HepG2 (cell line): ENCODE results near the gene ABCC1. TPM values are rescaled to one million over a fixed set of nuclear protein-coding genes. Genes with fewer than 3 reads are reported as not detected.

ENCODE experiments used
- ATAC-seq: fragments of 200-7000 bp; cut with Tn5 transposase; 3 replicates; pipeline ENCODE4 v1.9.1; 2020; ENCODE audit warnings: mild to moderate bottlenecking, moderate library complexity
- BruUV-seq: library from RNA; stranded (reverse); fragments of 400-500 nt; replicated peaks from 2 replicates; lab custom pipeline; 2021; lab: Mats Ljungman, UMichigan
- CTCF ChIA-PET: fragments of 300-600 bp; formaldehyde crosslinking; extraction: SDS; loops from one replicate; lab custom pipeline; 2021; ENCODE audit warnings: low total read pairs, inconsistent platforms, low intra/inter-chr PET ratio; lab: Yijun Ruan, JAX
- POLR2A ChIA-PET: fragments of 350-600 bp; sonication (Branson Sonifier 250); formaldehyde crosslinking; loops from one replicate; lab custom pipeline; 2020; ENCODE audit warnings: antibody characterized with exemption, inconsistent platforms; lab: Yijun Ruan, JAX
- DNase-seq: peaks from one replicate; pipeline ENCODE4 v3.0.0-alpha.2; 2015; ENCODE audit warnings: low spot score
- FAIRE-seq: peaks from 3 replicates; lab custom pipeline; 2011; peaks lifted over from hg19 to GRCh38; lab: Jason Lieb, UNC
- H2AFZ ChIP-seq: one replicate; pipeline ENCODE4 v1.6.1; 2011; ENCODE audit warnings: low read length, inconsistent platforms
- H3K27ac ChIP-seq: fragments of 300-600 bp; 3 replicates; pipeline ENCODE4 v1.8.0; 2011; ENCODE audit warnings: mixed run types, mild to moderate bottlenecking, mixed read lengths, low read length, inconsistent platforms; ENCODE audit not compliant: insufficient read depth; ENCODE audit errors: extremely low read length
- H3K27me3 ChIP-seq, 2 experiments: fragments of 200-600 bp in 1 of 2; 2 replicates in 1 of 2; 3 replicates in 1 of 2; pipeline versions ENCODE4 v1.6.0 to v1.8.0; 2011; ENCODE audit warnings: low read length in 2 of 2, mild to moderate bottlenecking in 2 of 2, moderate library complexity in 2 of 2, inconsistent platforms in 1 of 2; ENCODE audit not compliant: insufficient read depth in 2 of 2, control insufficient read depth in 1 of 2
- H3K36me3 ChIP-seq, 2 experiments: fragments of 200-600 bp in 1 of 2; replicated peaks in 1 of 2; 2 replicates in 1 of 2; 3 replicates in 1 of 2; pipeline versions ENCODE4 v1.5.1 to v1.8.0; 2011; ENCODE audit warnings: low read length in 2 of 2, inconsistent platforms in 1 of 2; ENCODE audit not compliant: insufficient read depth in 2 of 2, control insufficient read depth in 1 of 2
- H3K4me1 ChIP-seq: 2 replicates; pipeline ENCODE4 v1.5.1; 2012; ENCODE audit warnings: low read length, inconsistent platforms; ENCODE audit not compliant: insufficient read depth
- H3K4me2 ChIP-seq: 2 replicates; pipeline ENCODE4 v1.6.0; 2011; ENCODE audit warnings: low read depth, low read length, inconsistent platforms
- H3K4me3 ChIP-seq, 3 experiments: fragments of 200-600 bp in 1 of 3; sonication (generic), shearing (Covaris generic) in 1 of 3; replicated peaks in 1 of 3; 2 replicates each; pipeline ENCODE4 v1.5.1; 2011 to 2016; ENCODE audit warnings: low read length in 3 of 3, inconsistent platforms in 2 of 3, low read depth in 2 of 3, mild to moderate bottlenecking in 2 of 3, control low read depth in 1 of 3, mixed read lengths in 1 of 3; ENCODE audit not compliant: insufficient read depth in 1 of 3
- H3K79me2 ChIP-seq: one replicate; pipeline ENCODE4 v1.6.1; 2011; ENCODE audit warnings: low read length, inconsistent platforms; ENCODE audit not compliant: insufficient read depth
- H3K9ac ChIP-seq: 2 replicates; pipeline ENCODE4 v1.6.0; 2011; ENCODE audit warnings: mild to moderate bottlenecking, low read depth, low read length, inconsistent platforms; ENCODE audit not compliant: insufficient read depth
- H3K9me3 ChIP-seq: 2 replicates; pipeline ENCODE4 v1.5.1; 2012; ENCODE audit warnings: mild to moderate bottlenecking, low read length
- H4K20me1 ChIP-seq: 2 replicates; pipeline ENCODE4 v1.6.0; 2011; ENCODE audit warnings: inconsistent platforms, mild to moderate bottlenecking, low read length, moderate library complexity; ENCODE audit not compliant: insufficient read depth
- AGO1 ChIP-seq: fragments of 200-400 bp; formaldehyde crosslinking; IDR thresholded peaks from 2 replicates; pipeline ENCODE4 v1.6.1; 2017; ENCODE audit warnings: mild to moderate bottlenecking, low read depth, low read length, moderate library complexity; ENCODE audit not compliant: poor library complexity, severe bottlenecking
- AGO2 ChIP-seq: fragments of 200-400 bp; formaldehyde crosslinking; optimal IDR thresholded peaks from 2 replicates; pipeline ENCODE3; 2017; ENCODE audit warnings: mild to moderate bottlenecking, low read depth, low read length, moderate library complexity
- CHD2 ChIP-seq: IDR thresholded peaks from 2 replicates; pipeline ENCODE4 v1.6.1; 2011; ENCODE audit warnings: low read depth, low read length, improper control_type of control experiment
- EED ChIP-seq: sonication (generic); formaldehyde crosslinking; IDR thresholded peaks from 2 replicates; pipeline ENCODE4 v1.5.0; 2020; ENCODE audit warnings: mild to moderate bottlenecking, missing genetic modification reagents
- GTF2F1 ChIP-seq: fragments of 150-350 bp; IDR thresholded peaks from 2 replicates; pipeline ENCODE4 v1.6.1; 2014; ENCODE audit warnings: low read length
- MAZ ChIP-seq, 2 experiments: sonication (generic) in 1 of 2; formaldehyde crosslinking in 1 of 2; IDR thresholded peaks; 2 replicates each; pipeline versions ENCODE4 v1.5.0 to v1.6.1; 2012 to 2020; ENCODE audit warnings: low read depth in 2 of 2, mild to moderate bottlenecking in 2 of 2, borderline replicate concordance in 1 of 2, improper control_type of control experiment in 1 of 2, low read length in 1 of 2, missing genetic modification reagents in 1 of 2, moderate library complexity in 1 of 2
- MTA1 ChIP-seq: sonication (generic); formaldehyde crosslinking; IDR thresholded peaks from 2 replicates; pipeline ENCODE4 v1.4.0; 2020; ENCODE audit warnings: missing genetic modification reagents, mild to moderate bottlenecking, borderline replicate concordance
- RBFOX2 ChIP-seq: fragments of 200-400 bp; formaldehyde crosslinking; IDR thresholded peaks from 2 replicates; pipeline ENCODE4 v1.6.1; 2017; ENCODE audit warnings: low read depth, mild to moderate bottlenecking, low read length
- RBM22 ChIP-seq: fragments of 200-400 bp; formaldehyde crosslinking; optimal IDR thresholded peaks from 2 replicates; pipeline ENCODE3; 2017; ENCODE audit warnings: mild to moderate bottlenecking, low read length, moderate library complexity
- RXRA ChIP-seq: sonication (generic); formaldehyde crosslinking; IDR thresholded peaks from 2 replicates; pipeline ENCODE4 v1.5.1; 2020; ENCODE audit warnings: missing genetic modification reagents
- TARDBP ChIP-seq: sonication (generic); formaldehyde crosslinking; IDR thresholded peaks from 2 replicates; pipeline ENCODE4 v1.8.0; 2022; ENCODE audit warnings: mild to moderate bottlenecking, missing genetic modification reagents
- ZMYM4 ChIP-seq: sonication (generic); formaldehyde crosslinking; IDR thresholded peaks from 2 replicates; pipeline ENCODE4 v1.8.1; 2023; ENCODE audit warnings: mild to moderate bottlenecking, missing genetic modification reagents
- ZNF335 ChIP-seq: sonication (generic); formaldehyde crosslinking; IDR thresholded peaks from 2 replicates; pipeline ENCODE4 v1.4.0; 2020; ENCODE audit warnings: missing genetic modification reagents
- ZNF660 ChIP-seq: sonication (generic); formaldehyde crosslinking; IDR thresholded peaks from 2 replicates; pipeline ENCODE4 v1.5.1; 2020; ENCODE audit warnings: mild to moderate bottlenecking, low read depth, missing genetic modification reagents, borderline replicate concordance
- WGBS: methylation state at CpG from one replicate; pipeline ENCODE4 v1.1.6; 2017; ENCODE audit warnings: low lambda C conversion rate; 5-methylcytosine and 5-hydroxymethylcytosine counted together
- in situ Hi-C: cut with HindIII; loops from 2 replicates; pipeline ENCODE4 v1.10.0; 2017; ENCODE audit warnings: low pct_unique_long_range_greater_than_20kb; ENCODE audit not compliant: extremely low pct_ligation_motif_present
- intact Hi-C: fragments of 100-400 bp; cut with micrococcal nuclease; formaldehyde crosslinking; loops from one replicate; pipeline ENCODE4 v1.10.0; 2022; ENCODE audit not compliant: unreplicated experiment
- polyA plus RNA-seq, 8 experiments: library from polyadenylated mRNA; depleted of rRNA in 3 of 8; stranded (reverse) in 7 of 8; unstranded in 1 of 8; fragments of >200 nt; fragmentation: Illumina TruSeq in 4 of 8; extraction: Trizol in 4 of 8; gene quantifications; 2 replicates each; pipeline versions ENCODE4 v1.2.1 to v1.2.3, GENCODE V29; 2011 to 2016; ENCODE audit warnings: low read depth in 4 of 8, missing spikeins in 1 of 8, mixed read lengths in 1 of 8; ENCODE audit not compliant: insufficient read depth in 1 of 8
- total RNA-seq, 5 experiments: library from RNA; depleted of rRNA; stranded (reverse); fragments of >200 nt; fragmentation: Illumina TruSeq; extraction: Trizol; gene quantifications; 2 replicates each; pipeline ENCODE4 v1.2.3, GENCODE V29; 2016; ENCODE audit warnings: low read depth in 1 of 5
- TF ChIP-seq, protein P1 (sequence below): sonication (generic); formaldehyde crosslinking; IDR thresholded peaks from 2 replicates; pipeline ENCODE4 v1.4.0; 2020; ENCODE audit warnings: mild to moderate bottlenecking, missing genetic modification reagents

Gene ABCC1
- total and polyA plus RNA-seq, 2 of the 13 experiments (the other 11 are each of a cell fraction or from before 2014, with no cell fraction given): 13.0 to 30.6 TPM

DNA sequence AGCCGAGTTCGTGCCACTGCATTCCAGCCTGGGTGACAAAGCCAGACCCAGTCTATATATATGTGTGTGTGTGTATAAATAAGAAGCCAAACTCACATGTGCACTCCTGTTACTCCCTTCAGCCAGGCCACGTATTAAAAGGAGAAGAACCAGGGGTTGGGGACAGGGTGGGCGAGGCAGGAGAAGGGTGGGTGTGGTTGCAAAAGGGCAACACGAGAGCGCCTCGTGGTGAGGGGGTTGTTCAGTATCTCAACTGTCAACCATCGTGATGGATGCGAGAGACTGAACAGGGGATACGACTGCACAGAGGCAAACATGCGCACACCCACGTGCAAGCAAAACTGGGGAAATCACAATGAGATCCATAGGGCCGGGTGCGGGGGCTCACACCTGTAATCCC lies 219.0 kb downstream of the ABCC1 start (continued):
- TF ChIP-seq MAZ (IDR thresholded peaks at IDR 0.05; ENCODE audit: borderline replicate concordance, low read depth, low read length) (no peak), MAZ (CRISPR knock-in tag; IDR thresholded peaks at IDR 0.05; ENCODE audit: low read depth) (0 out of 2 replicates have a peak, but pooled peaks have one; percentile 28), EED (peak; percentile 46; the same call in 1 of the 2 replicates), ZNF335 (CRISPR knock-in tag) (no peak)
- TF ChIP-seq, protein P1, sequence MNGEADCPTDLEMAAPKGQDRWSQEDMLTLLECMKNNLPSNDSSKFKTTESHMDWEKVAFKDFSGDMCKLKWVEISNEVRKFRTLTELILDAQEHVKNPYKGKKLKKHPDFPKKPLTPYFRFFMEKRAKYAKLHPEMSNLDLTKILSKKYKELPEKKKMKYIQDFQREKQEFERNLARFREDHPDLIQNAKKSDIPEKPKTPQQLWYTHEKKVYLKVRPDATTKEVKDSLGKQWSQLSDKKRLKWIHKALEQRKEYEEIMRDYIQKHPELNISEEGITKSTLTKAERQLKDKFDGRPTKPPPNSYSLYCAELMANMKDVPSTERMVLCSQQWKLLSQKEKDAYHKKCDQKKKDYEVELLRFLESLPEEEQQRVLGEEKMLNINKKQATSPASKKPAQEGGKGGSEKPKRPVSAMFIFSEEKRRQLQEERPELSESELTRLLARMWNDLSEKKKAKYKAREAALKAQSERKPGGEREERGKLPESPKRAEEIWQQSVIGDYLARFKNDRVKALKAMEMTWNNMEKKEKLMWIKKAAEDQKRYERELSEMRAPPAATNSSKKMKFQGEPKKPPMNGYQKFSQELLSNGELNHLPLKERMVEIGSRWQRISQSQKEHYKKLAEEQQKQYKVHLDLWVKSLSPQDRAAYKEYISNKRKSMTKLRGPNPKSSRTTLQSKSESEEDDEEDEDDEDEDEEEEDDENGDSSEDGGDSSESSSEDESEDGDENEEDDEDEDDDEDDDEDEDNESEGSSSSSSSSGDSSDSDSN (CRISPR knock-in tag): no peak

DNA sequence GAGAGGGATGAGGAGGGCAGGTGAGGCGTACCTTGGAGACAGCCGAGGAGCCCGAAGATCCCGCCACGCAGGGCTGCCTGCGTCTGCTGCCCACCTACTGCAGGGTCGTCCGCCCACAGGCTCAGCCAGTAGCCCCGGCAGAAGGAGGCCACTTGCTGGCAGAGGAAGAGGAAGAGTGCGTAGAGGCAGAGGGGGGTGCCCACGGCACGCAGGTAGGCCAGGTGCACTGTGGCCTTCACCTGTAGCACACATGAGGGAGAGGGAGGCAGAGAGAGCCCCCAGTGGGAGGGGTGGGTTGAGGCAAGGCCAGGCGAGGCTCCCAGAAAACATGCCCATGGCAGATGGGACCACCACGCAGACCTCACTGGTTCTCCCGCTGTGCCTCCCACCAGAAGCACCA lies 220.2 kb downstream of the ABCC1 start:
- peaks cover 64 to 86% of the 10 kb centered on the region in 2 experiments for H3K36me3 ChIP-seq
- peaks cover 4% of the 10 kb centered on the region; the same call in 1 of the 2 replicates for H4K20me1 ChIP-seq
- no peak overlapping the region for H3K4me3 ChIP-seq
- DNase-seq (no peak), FAIRE-seq (no peak), ATAC-seq (no peak; the same call in 2 of the 3 replicates)
- no peak overlapping the region for H3K9ac ChIP-seq
- WGBS: 98% methylated on average over 15 of the region's 15 CpGs
- ChIA-PET CTCF (no interaction called here), POLR2A (no interaction called here)
- H3K4me2 ChIP-seq: no peak overlapping the region
- H3K9me3 ChIP-seq: no peaks in the 10 kb centered on the region
- no peak for TF ChIP-seq TARDBP (CRISPR knock-in tag)
- TF ChIP-seq AGO1: no peak
- no peak for TF ChIP-seq ZNF660 (CRISPR knock-in tag)
- TF ChIP-seq GTF2F1: no peak
- TF ChIP-seq RBM22: peak; percentile 11
- TF ChIP-seq MTA1 (CRISPR knock-in tag): peak; percentile 48; the same call in 1 of the 2 replicates
- no peak for TF ChIP-seq ZMYM4
- no peak for TF ChIP-seq CHD2
- TF ChIP-seq RBFOX2: 0 out of 2 replicates have a peak, but pooled peaks have one; percentile 28
- peak; percentile 72 for TF ChIP-seq AGO2
- TF ChIP-seq RXRA (CRISPR knock-in tag): 0 out of 2 replicates have a peak, but pooled peaks have one; percentile 14
- no peaks in the 10 kb centered on the region for H3K79me2 ChIP-seq
- H3K27ac ChIP-seq: no peak overlapping the region
- in situ Hi-C loops (no loop called here), intact Hi-C loops (no loop called here)
- BruUV-seq: no TSS peak
- no peak overlapping the region for H2AFZ ChIP-seq
- no peaks in the 10 kb centered on the region for H3K27me3 ChIP-seq
- no peaks in the 10 kb centered on the region for H3K4me1 ChIP-seq
